HG03103 (cell line): Measurements from ENCODE around the gene CBX2.

ENCODE experiments used
- ATAC-seq: cut with Tn5 transposase; IDR thresholded peaks from one replicate; pipeline ENCODE4 v1.9.1; 2021; ENCODE audit warnings: low read depth; ENCODE audit not compliant: unreplicated experiment

The CBX2 gene

DNA sequence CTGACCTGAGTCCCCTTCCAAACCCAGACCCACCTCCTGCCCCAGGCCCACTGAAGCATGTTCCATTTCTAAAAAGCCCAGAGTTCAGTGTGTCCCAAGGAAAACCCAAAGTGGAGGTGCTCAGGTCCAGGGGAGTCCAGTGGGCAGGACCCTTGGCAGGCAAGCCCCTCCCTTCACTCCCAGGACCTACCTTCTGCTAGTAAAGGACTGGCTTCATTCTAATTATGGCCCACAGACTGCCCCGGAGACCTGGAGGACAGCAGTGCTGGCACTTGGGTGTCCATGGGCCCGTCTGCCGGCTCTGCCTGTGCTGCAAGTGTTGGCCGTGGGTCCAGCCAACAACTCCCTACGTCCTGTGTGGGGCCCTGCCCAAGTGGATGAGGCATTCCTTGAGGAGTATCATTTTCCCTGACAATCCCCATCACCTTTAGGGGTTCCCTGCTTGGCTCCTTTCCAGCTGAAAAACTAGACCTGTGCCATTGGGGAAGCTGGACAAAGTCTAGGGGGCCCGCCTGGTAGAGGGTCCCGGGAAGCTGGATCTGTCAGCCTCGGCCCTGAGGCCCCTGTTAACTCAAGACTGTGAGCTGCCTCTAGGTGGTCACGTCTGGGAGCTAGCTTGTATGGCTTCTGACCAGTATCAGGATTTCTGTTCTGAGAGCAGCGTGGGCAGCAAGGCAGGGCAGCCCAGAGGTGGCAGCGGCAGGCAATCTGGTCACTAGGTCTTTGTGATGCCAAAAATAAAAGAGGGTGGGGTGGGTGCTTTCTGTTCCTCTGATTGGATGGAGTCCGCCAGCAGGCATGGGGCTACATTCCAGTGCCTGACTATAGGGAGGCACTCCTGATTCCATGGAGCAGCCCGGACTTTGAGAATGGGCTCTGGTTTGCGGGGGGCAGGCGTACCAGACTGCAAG, 8.2 kb downstream of the CBX2 start:
- ATAC-seq: no peak

DNA sequence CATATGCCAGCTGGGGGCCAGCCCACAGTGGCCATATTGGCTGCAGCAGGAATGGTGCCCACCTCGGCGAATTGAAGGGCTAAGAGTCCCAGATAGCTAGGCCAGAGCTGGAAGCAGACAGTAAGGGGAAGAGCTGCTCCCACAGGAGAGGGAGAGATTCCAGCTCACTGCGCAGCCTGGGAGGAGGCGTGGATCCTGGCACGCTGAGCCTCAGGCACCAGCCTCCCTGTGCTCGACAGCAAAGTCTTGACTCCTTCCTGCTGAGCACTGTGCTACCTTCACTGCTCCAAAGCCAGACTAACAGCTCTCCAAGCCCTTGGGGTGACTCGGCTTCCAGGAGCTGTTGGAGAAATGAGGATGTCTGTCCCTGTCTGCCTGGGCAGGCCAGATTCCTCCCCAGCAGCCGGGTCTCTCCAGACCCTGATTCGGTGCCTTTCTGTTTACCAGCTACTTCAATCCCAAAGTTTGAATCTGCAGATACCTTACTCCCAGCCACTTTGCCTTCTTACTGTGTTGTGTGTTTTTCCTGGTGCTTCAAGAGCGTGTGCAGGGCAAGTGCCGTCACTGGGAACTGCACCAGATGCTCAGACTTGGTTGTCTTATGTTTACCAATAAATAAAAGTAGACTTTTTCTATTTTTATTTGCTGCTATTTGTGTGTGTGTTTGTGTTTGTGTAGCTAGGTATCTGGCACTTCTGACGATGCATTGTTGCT, 9.1 kb downstream of the CBX2 start:
- no peak for ATAC-seq

- ATAC-seq: no peak
Measured at GRCh38 chr17:79788455-79788854, 10.5 kb downstream of the CBX2 start.

- ATAC-seq: no peak
Measured at GRCh38 chr17:79788989-79789942, 11.3 kb downstream of the CBX2 start.

- ATAC-seq: no peak
Measured at GRCh38 chr17:79789943-79790804, 12.2 kb downstream of the CBX2 start.

GRCh38 chr17:79790805-79791734, 13.1 kb downstream of the CBX2 start:
- no peak for ATAC-seq

GRCh38 chr17:79791735-79792161, 13.8 kb downstream of the CBX2 start:
- no peak for ATAC-seq

DNA sequence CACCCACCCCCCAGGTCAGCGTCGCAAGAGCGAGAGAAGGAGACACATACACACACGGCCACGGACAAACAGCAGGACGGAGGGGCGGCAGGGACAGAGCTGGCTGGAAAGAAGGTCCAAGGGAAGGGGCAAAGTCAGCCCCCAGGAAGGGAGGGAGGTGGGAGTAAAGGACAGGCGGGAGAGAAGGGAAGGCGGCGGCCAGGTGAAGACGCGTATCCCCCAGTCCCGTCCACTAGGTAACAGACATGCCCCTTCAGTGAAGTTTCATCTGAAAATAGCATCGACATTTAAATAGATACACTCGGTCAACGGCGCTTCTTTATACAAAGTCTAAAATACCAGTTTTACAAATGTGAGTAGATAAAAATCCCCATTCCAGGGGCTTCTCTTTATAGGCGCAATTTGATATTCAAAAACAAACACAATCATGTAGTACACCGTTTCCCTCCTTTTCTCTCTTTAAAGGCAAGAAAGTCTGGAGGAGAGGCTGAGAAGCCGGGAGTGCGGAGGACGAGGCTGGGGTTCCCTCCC, 14.5 kb downstream of the CBX2 start:
- no peak for ATAC-seq

GRCh38 chr17:79792984-79793923, 15.3 kb downstream of the CBX2 start:
- ATAC-seq: no peak

- no peak for ATAC-seq
Measured at GRCh38 chr17:79793924-79794304, 16.0 kb downstream of the CBX2 start.

DNA sequence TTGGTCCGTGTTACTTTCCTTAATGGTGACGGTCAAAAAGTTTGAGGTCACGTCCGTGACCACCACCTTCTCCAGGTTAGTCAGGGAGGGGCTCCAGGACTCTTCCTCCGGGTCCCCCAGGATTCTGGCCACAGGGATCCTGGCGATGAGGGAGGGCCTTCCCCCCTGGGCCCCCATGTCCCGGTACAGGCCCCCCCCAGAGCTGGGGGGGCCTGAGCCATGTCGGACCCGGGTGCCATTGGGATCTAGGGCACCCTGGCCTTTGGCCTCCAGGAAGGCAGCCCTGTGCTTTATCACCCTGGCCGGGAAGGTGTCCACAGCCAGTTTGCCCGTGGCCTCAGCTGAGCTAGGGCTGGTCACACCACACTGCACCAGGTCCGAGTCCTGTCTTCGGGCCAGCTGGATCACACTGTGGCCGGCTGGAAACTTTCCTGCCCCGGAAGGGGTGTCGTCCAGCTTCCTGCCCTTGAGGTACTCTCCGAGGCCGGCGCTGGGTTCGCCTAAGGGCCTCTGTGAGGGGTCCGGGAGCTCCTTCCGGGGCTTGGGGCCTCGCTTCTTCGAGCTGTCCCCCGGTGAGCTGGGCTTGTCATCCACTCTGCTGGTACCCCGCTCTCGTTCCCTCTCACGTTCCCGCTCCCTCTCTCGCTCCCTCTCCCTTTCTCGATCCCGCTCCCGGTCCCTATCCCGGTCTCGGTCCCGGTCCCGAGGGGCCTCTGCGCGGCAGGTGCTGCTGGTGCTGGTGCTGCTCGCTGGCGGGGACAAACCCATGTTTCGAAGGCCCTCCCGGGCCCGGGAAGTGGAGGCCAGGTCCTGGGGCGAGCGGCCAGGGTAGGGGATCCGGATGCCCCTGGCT, 16.9 kb downstream of the CBX2 start:
- ATAC-seq: no peak

DNA sequence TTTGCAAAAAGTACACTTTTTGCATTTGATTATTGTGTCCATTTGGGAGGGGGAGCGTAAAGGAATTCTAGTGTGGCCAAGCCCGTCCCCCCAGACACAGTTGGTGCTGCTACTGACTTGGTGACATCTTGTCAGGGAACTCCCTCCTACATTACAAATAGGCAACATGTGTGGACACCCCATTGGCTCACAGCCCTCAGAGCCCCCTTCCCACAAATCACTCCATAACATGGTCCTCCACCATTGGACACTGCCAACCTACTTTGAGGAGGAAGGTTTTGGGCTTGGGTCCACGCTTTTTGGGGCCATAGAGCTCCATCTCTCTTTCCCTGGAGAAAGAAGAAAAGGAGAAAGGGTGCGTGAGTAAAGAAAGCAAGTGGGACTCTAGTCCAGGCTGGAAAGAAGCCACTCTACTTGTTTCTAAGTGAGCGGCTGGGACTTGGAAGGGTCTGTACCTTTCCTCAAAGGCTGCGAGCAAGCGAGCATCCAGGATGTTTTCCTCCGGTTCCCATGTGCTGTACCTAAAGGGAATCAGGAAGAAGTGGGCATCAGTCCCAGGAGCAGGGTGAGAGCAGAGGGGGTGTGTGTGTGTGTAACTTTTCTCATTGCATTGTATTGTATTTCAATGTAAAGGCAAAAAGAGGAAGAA, 18.0 kb downstream of the CBX2 start:
- no peak for ATAC-seq

GRCh38 chr17:79796444-79796762, 18.5 kb downstream of the CBX2 start:
- no peak for ATAC-seq

DNA sequence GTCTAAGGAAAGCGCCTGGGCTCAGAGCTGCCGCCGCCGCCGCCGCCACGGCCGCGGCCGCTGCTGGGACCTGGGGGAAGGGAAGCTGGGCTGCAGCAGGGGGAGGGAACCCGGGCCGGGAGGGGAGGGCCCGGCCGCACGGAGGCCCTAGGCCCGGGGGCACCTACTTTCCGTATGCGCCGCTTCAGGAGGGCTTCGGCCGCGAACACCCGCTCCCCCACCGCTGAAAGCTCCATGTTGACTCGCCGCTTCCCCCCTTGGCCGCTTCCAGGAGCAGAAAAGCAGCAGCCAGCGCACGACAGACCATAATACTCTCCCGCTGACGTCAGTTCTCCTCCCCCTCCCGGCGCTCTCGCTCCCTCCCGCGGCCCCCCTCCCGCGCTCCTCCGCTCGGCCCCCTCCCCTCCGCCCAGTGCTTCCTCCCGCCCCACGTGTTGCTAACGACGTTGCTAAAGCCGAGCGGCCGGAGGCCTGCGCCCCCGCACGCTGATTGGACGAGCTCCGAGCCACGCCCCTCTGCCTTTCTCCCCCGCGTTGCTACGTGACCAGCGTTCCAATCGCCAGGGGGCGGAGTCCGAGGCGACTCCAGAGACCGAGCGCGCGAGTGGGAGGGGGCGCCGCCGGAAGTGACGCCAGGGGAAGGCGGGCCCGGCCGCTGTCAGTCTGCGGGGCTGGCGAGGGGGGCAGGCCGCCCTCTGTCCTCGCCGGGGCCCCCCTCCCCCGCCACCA, 19.0 kb downstream of the CBX2 start, which contains the start of gene CBX8:
CBX8 (minus strand) TSS at position 315 of the 729 bp plus-strand sequence; CDS start at position 236, 79 bp downstream.
- ATAC-seq: peak; percentile 67
